GM21528 (cell line): Measurements from ENCODE around the gene RP2.

Source experiments
- ATAC-seq: cut with Tn5 transposase; IDR thresholded peaks from one replicate; pipeline ENCODE4 v1.9.1; 2021; ENCODE audit warnings: mild to moderate bottlenecking, moderate library complexity; ENCODE audit not compliant: unreplicated experiment, low FRiP score

Gene RP2

GRCh38 chrX:46840946-46841345 lies 4.1 kb downstream of the RP2 start:
- ATAC-seq, result no peak

GRCh38 chrX:46841346-46841745 lies 4.5 kb downstream of the RP2 start:
- ATAC-seq, result no peak

GRCh38 chrX:46844913-46845312 lies 8.1 kb downstream of the RP2 start:
- no peak for ATAC-seq

- ATAC-seq, result no peak
These were observed 13.1 kb downstream of the RP2 start for GRCh38 chrX:46849933-46850332.

GRCh38 chrX:46850771-46851170 lies 13.9 kb downstream of the RP2 start:
- no peak for ATAC-seq

- no peak for ATAC-seq
These were observed 19.6 kb downstream of the RP2 start for GRCh38 chrX:46856483-46856882.

- ATAC-seq, result no peak
These were observed 23.7 kb downstream of the RP2 start for GRCh38 chrX:46860557-46860956.

GRCh38 chrX:46863072-46863471 lies 26.2 kb downstream of the RP2 start:
- no peak for ATAC-seq

- ATAC-seq, result no peak
These were observed 27.8 kb downstream of the RP2 start for GRCh38 chrX:46864606-46865005.

- no peak for ATAC-seq
These were observed 28.4 kb downstream of the RP2 start for GRCh38 chrX:46865281-46865680.

GRCh38 chrX:46866726-46867125 lies 29.9 kb downstream of the RP2 start:
- no peak for ATAC-seq

- ATAC-seq, result no peak
These were observed 36.9 kb downstream of the RP2 start for GRCh38 chrX:46873746-46874145.

GRCh38 chrX:46876901-46877300 lies 40.1 kb downstream of the RP2 start:
- no peak for ATAC-seq

- ATAC-seq, result no peak
These were observed 45.4 kb downstream of the RP2 start for GRCh38 chrX:46882266-46882665.

- no peak for ATAC-seq
These were observed 48.0 kb downstream of the RP2 start for GRCh38 chrX:46884799-46885198.

- no peak for ATAC-seq
These were observed 61.4 kb downstream of the RP2 start for GRCh38 chrX:46898207-46898606.

GRCh38 chrX:46903458-46904242 lies 66.8 kb downstream of the RP2 start:
- ATAC-seq, result no peak

- ATAC-seq, result no peak
These were observed 67.8 kb downstream of the RP2 start for GRCh38 chrX:46904626-46905025.

- ATAC-seq, result no peak
These were observed 73.6 kb downstream of the RP2 start for GRCh38 chrX:46910415-46910814.

- ATAC-seq, result no peak
These were observed 75.3 kb downstream of the RP2 start, which contains the start of gene JADE3 for GRCh38 chrX:46912098-46912602. TSS of gene JADE3 (plus strand) at chrX:46912421. CDS start at chrX:46984895, 72,474 bp downstream.

GRCh38 chrX:46912603-46913491 lies 76.0 kb downstream of the RP2 start:
- no peak for ATAC-seq
